HG03139 (cell line): ENCODE data around the gene RGP1.
A peak's percentile ranks its signal among the peaks of the same experiment; 100 is the strongest.

Experiments used
- ATAC-seq: cut with Tn5 transposase; IDR thresholded peaks from one replicate; pipeline ENCODE4 v1.9.1; 2021; ENCODE audit not compliant: unreplicated experiment

The RGP1 gene

GRCh38 chr9:35748858-35749514, at the start of gene RGP1, which contains the start of gene GBA2:
Gene RGP1, plus strand, starts transcription at chr9:35749287. Its CDS starts 469 bp downstream, at chr9:35749756.
Gene GBA2, minus strand, starts transcription at chr9:35749228. Its CDS starts 524 bp downstream, at chr9:35748704.
- ATAC-seq, result peak; percentile 78

GRCh38 chr9:35700031-35700430, 49.1 kb upstream of the RGP1 start:
- ATAC-seq, result no peak

- ATAC-seq, result no peak
These were observed 48.1 kb upstream of the RGP1 start for GRCh38 chr9:35700942-35701341.

GRCh38 chr9:35702696-35703095, 46.4 kb upstream of the RGP1 start:
- no peak for ATAC-seq

- ATAC-seq, result no peak
These were observed 45.0 kb upstream of the RGP1 start for GRCh38 chr9:35703906-35704672.

- no peak for ATAC-seq
These were observed 43.7 kb upstream of the RGP1 start for GRCh38 chr9:35705372-35705771.

GRCh38 chr9:35705836-35706430, 43.2 kb upstream of the RGP1 start:
- ATAC-seq, result no peak

GRCh38 chr9:35706951-35707350, 42.1 kb upstream of the RGP1 start:
- ATAC-seq, result no peak

- ATAC-seq, result no peak
These were observed 40.9 kb upstream of the RGP1 start for GRCh38 chr9:35708146-35708545.

GRCh38 chr9:35710818-35711500, 38.1 kb upstream of the RGP1 start:
- ATAC-seq, result no peak

- ATAC-seq, result no peak
These were observed 37.3 kb upstream of the RGP1 start for GRCh38 chr9:35711501-35712428.

- no peak for ATAC-seq
These were observed 36.2 kb upstream of the RGP1 start for GRCh38 chr9:35712762-35713400.

GRCh38 chr9:35713578-35713977, 35.5 kb upstream of the RGP1 start:
- ATAC-seq, result no peak

GRCh38 chr9:35714123-35714522, 35.0 kb upstream of the RGP1 start:
- no peak for ATAC-seq

- no peak for ATAC-seq
These were observed 34.4 kb upstream of the RGP1 start for GRCh38 chr9:35714579-35715252.

- no peak for ATAC-seq
These were observed 32.9 kb upstream of the RGP1 start for GRCh38 chr9:35716230-35716629.

- ATAC-seq, result no peak
These were observed 31.8 kb upstream of the RGP1 start for GRCh38 chr9:35717132-35717870.

- ATAC-seq, result peak; percentile 45
These were observed 30.2 kb upstream of the RGP1 start for GRCh38 chr9:35718721-35719511.
